Measurements from ENCODE around the gene GAS7. TPM values are rescaled to one million over a fixed set of nuclear protein-coding genes. Genes with fewer than 3 reads are reported as not detected.

The GAS7 gene
- total RNA-seq, 3 donors from 2014 or later (not counting 1 experiment from before 2014, with no cell fraction given): 70.7 to 89.1 (median 84.8) TPM

Other genes starting within 250 kb of the GAS7 start
- not detected for gene MYH13, start 174.4 kb upstream of the GAS7 start, total RNA-seq
- gene MYH8, start 223.3 kb upstream of the GAS7 start, total RNA-seq: not detected

All from natural killer cell (primary cell).